Measurements from ENCODE around the gene TMTC2. TPM values are rescaled to one million over a fixed set of nuclear protein-coding genes. Genes with fewer than 3 reads are reported as not detected.

TMTC2 gene
- total and polyA plus RNA-seq, 2 donors from 2014 or later = 6.0 to 32.9 TPM

DNA sequence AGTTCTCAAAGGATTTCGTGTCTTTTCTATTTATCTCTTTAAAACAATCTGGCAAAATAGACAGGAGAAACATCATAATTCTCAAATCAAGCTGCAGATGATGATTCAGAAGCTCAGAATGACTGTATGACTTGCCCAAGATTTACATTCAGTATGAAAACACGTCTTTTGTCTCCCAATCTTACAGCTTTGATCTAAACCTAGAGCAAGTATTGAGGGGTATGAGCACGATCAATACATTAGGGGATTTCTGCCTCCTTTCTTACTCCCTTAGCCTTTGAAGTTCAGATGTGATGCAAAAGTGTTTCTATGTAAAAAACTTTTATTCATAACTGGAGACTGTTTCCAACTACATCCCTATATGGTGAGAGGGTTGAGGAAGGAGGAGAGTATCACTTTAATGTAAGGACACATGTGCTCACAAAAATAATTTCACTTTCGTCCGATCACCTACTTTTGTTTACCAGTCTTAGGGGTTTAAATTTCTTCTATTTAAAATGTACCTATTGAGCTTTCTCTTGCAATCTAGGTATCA lies 454.8 kb downstream of the TMTC2 start:
- Histone ChIP-seq H3K4me3 (ENCODE audit: low read length in 3 of 3) (no peak overlapping the region), H3K27ac (ENCODE audit: low read depth in 2 of 2, low read length in 2 of 2) (no peak overlapping the region), H3K4me1 (ENCODE audit: control insufficient read depth in 2 of 3, insufficient read depth in 2 of 3, low read depth in 1 of 3, low read length in 3 of 3) (no peaks in the 10 kb centered on the region), H3K36me3 (ENCODE audit: control insufficient read depth in 2 of 3, insufficient read depth in 3 of 3, low read length in 3 of 3) (no peaks in the 10 kb centered on the region), H3K9ac (ENCODE audit: low read length in 3 of 3) (no peak overlapping the region), H3K9me3 (ENCODE audit: control insufficient read depth in 2 of 3, insufficient read depth in 1 of 3, low read length in 3 of 3) (no peaks in the 10 kb centered on the region), H3K27me3 (ENCODE audit: control insufficient read depth, insufficient read depth, low read length) (no peaks in the 10 kb centered on the region)
- DNase-seq (no peak), FAIRE-seq (no peak)
- no peak for TF ChIP-seq CTCF (IDR thresholded peaks at IDR 0.05; ENCODE audit: borderline replicate concordance, extremely low read depth, insufficient read depth)
- intact Hi-C loops (cut with DNase I) = no loop called here

- no peak overlapping the region for H3K9ac ChIP-seq (ENCODE audit: low read length in 3 of 3)
- no peak overlapping the region for H3K4me3 ChIP-seq (ENCODE audit: low read length in 3 of 3)
- FAIRE-seq (no peak), DNase-seq (no peak)
- intact Hi-C loops (cut with DNase I) = no loop called here
- H3K27ac ChIP-seq (ENCODE audit: low read depth in 2 of 2, low read length in 2 of 2) = no peak overlapping the region
- no peak for TF ChIP-seq CTCF (IDR thresholded peaks at IDR 0.05; ENCODE audit: borderline replicate concordance, extremely low read depth, insufficient read depth)
- H3K9me3 ChIP-seq (ENCODE audit: control insufficient read depth in 2 of 3, insufficient read depth in 1 of 3, low read length in 3 of 3) = no peaks in the 10 kb centered on the region
- no peaks in the 10 kb centered on the region for H3K4me1 ChIP-seq (ENCODE audit: control insufficient read depth in 2 of 3, insufficient read depth in 2 of 3, low read depth in 1 of 3, low read length in 3 of 3)
- H3K27me3 ChIP-seq (ENCODE audit: control insufficient read depth, insufficient read depth, low read length) = no peaks in the 10 kb centered on the region
- H3K36me3 ChIP-seq (ENCODE audit: control insufficient read depth in 2 of 3, insufficient read depth in 3 of 3, low read length in 3 of 3) = no peaks in the 10 kb centered on the region
Observed at GRCh38 chr12:83142914-83143313, 456.2 kb downstream of the TMTC2 start.

- intact Hi-C loops (cut with DNase I) = no loop called here
- no peaks in the 10 kb centered on the region for H3K36me3 ChIP-seq (ENCODE audit: control insufficient read depth in 2 of 3, insufficient read depth in 3 of 3, low read length in 3 of 3)
- no peak for DNase-seq
- FAIRE-seq = no peak
- H3K27me3 ChIP-seq (ENCODE audit: control insufficient read depth, insufficient read depth, low read length) = no peaks in the 10 kb centered on the region
- no peak overlapping the region for H3K9ac ChIP-seq (ENCODE audit: low read length in 3 of 3)
- no peak overlapping the region for H3K27ac ChIP-seq (ENCODE audit: low read depth in 2 of 2, low read length in 2 of 2)
- no peaks in the 10 kb centered on the region for H3K4me1 ChIP-seq (ENCODE audit: control insufficient read depth in 2 of 3, insufficient read depth in 2 of 3, low read depth in 1 of 3, low read length in 3 of 3)
- H3K4me3 ChIP-seq (ENCODE audit: low read length in 3 of 3) = no peak overlapping the region
- no peaks in the 10 kb centered on the region for H3K9me3 ChIP-seq (ENCODE audit: control insufficient read depth in 2 of 3, insufficient read depth in 1 of 3, low read length in 3 of 3)
- TF ChIP-seq CTCF (IDR thresholded peaks at IDR 0.05; ENCODE audit: borderline replicate concordance, extremely low read depth, insufficient read depth) = no peak
Observed at GRCh38 chr12:83143950-83144349, 457.2 kb downstream of the TMTC2 start.

DNA sequence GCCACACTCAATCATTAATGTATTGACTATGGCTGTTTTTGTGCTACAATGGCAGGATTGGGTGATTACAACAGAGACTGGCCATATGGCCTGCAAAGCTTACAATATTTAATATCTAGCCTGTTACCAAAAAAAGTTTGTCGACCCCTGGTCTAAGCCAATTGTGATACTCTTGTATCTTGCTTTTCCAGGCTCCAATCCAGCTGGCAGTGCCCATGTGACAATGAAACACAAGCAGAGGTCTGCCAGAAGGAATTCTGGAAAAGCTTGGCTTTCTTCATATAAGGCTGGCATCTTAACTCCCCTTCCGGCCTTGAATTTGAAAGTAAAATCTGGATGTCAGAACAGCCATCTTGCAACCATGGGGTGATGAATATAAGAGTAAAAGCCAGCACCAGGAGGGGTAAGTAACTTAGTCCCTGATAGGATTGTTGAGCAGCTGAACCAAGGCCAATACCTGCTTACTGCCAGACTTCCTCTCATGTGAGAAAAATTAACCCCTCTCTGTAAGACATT lies 458.7 kb downstream of the TMTC2 start:
- TF ChIP-seq CTCF (IDR thresholded peaks at IDR 0.05; ENCODE audit: borderline replicate concordance, extremely low read depth, insufficient read depth) = no peak
- H3K27ac ChIP-seq (ENCODE audit: low read depth in 2 of 2, low read length in 2 of 2) = no peak overlapping the region
- no peak for FAIRE-seq

More for the DNA sequence above, 458.7 kb downstream of the TMTC2 start:
- H3K4me3 ChIP-seq (ENCODE audit: low read length in 3 of 3) = no peak overlapping the region
- intact Hi-C loops (cut with DNase I) = no loop called here
- H3K4me1 ChIP-seq (ENCODE audit: control insufficient read depth in 2 of 3, insufficient read depth in 2 of 3, low read depth in 1 of 3, low read length in 3 of 3) = no peaks in the 10 kb centered on the region
- DNase-seq = no peak
- no peaks in the 10 kb centered on the region for H3K36me3 ChIP-seq (ENCODE audit: control insufficient read depth in 2 of 3, insufficient read depth in 3 of 3, low read length in 3 of 3)
- H3K9me3 ChIP-seq (ENCODE audit: control insufficient read depth in 2 of 3, insufficient read depth in 1 of 3, low read length in 3 of 3) = no peaks in the 10 kb centered on the region
- H3K9ac ChIP-seq (ENCODE audit: low read length in 3 of 3) = no peak overlapping the region
- H3K27me3 ChIP-seq (ENCODE audit: control insufficient read depth, insufficient read depth, low read length) = no peaks in the 10 kb centered on the region
